Measurements from ENCODE around the gene UBE2O. TPM values are rescaled to one million over a fixed set of nuclear protein-coding genes. Genes with fewer than 3 reads are reported as not detected.

UBE2O gene
- total RNA-seq, 2 donors from 2014 or later = 17.1 to 30.3 TPM

DNA sequence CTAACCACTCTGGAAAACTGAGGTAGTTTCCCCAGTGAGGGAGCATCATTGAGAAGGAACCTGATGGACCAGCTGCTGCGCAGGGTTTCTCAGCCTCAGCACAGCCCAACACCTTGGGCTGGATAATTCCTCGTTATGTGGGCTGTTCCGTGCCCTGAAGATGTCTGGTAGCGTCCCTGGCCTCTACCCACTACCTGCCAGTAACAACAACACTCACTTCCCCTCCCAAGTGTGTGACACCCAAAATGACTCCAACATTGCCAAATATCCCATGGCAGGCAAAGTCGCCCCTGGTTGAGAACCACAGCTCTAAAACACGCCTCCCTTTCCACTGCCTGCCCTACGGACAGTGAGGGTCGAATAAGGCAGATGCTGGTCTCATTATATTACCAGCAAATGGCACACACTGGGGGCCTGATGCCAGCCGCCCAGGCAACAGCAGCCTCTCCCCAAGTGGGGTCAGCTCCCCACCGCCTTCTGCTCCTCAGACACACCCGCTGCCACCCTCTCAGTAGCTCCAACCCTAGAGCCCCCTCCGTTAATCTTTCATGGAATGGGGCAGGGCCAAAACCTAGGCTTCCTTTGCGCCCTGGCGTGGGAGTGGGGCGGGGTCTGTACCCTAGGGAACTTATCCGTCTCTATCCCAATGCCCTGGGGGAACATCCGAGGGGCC, 47.3 kb upstream of the UBE2O start:
- peak in 1 of 4 donors; percentile 30 for DNase-seq

DNA sequence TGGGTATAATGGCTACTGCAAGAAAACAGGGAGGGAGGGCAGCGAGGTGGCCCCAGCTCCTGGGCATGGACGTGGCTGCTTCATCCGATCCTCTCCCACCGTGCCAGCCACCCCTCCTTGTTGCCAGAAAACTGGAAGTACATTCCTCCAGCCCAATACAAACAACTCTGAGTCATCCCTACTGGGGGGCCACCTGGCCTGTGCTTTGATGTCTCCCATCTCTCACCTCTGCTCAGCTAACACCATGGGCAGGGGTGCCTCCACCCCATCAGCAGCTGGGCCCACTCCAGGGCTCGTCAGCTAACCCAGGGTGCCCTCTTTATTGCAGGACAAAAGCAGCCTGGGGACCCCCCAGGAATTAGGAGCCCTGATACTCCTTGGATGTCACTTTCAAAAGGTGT, 46.3 kb upstream of the UBE2O start:
- peak overlapping the region in 3 of 4 donors; percentile 85 to 96 (median 93) for H3K27ac ChIP-seq
- peak in 3 of 4 donors; percentile 39 to 56 (median 52) for DNase-seq
- 36 to 54% methylated on average over 4 to 5 of the region's 5 CpGs for WGBS, 2 donors
- no peaks in the 10 kb centered on the region for H3K36me3 ChIP-seq (replicated peaks in 1 of 2; ENCODE audit: insufficient read depth in 1 of 2, low read depth in 2 of 2)
- H3K27me3 ChIP-seq = no peaks in the 10 kb centered on the region
- intact Hi-C loops (cut with DNase I) = no loop called here
- no peak overlapping the region for H3K4me3 ChIP-seq
- TF ChIP-seq POLR2A (IDR thresholded peaks at IDR 0.05) = peak in 2 of 3 donors; percentile 3 to 5
- TF ChIP-seq, protein P1, sequence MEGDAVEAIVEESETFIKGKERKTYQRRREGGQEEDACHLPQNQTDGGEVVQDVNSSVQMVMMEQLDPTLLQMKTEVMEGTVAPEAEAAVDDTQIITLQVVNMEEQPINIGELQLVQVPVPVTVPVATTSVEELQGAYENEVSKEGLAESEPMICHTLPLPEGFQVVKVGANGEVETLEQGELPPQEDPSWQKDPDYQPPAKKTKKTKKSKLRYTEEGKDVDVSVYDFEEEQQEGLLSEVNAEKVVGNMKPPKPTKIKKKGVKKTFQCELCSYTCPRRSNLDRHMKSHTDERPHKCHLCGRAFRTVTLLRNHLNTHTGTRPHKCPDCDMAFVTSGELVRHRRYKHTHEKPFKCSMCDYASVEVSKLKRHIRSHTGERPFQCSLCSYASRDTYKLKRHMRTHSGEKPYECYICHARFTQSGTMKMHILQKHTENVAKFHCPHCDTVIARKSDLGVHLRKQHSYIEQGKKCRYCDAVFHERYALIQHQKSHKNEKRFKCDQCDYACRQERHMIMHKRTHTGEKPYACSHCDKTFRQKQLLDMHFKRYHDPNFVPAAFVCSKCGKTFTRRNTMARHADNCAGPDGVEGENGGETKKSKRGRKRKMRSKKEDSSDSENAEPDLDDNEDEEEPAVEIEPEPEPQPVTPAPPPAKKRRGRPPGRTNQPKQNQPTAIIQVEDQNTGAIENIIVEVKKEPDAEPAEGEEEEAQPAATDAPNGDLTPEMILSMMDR (IDR thresholded peaks at IDR 0.05) = no peak
- ATAC-seq = no peak
- H3K9me3 ChIP-seq = no peaks in the 10 kb centered on the region
- H3K4me1 ChIP-seq = peaks cover 70% of the 10 kb centered on the region

More for the DNA sequence above, 47.3 kb upstream of the UBE2O start:
- H3K27ac ChIP-seq = peak overlapping the region; percentile 76 to 96 (median 89)
- H3K9me3 ChIP-seq = no peaks in the 10 kb centered on the region
- intact Hi-C loops (cut with DNase I) = no loop called here
- peak overlapping the region; percentile 41 to 70 for H3K4me3 ChIP-seq
- no peak for ATAC-seq
- no peaks in the 10 kb centered on the region for H3K27me3 ChIP-seq
- WGBS, 2 donors = 17 to 18% methylated on average over 10 to 17 of the region's 17 CpGs
- H3K4me1 ChIP-seq = peaks cover 67% of the 10 kb centered on the region
- TF ChIP-seq, protein P1 (IDR thresholded peaks at IDR 0.05) = no peak
- peak in 2 of 3 donors; percentile 17 to 27 for TF ChIP-seq POLR2A (IDR thresholded peaks at IDR 0.05)
- no peaks in the 10 kb centered on the region for H3K36me3 ChIP-seq (replicated peaks in 1 of 2; ENCODE audit: insufficient read depth in 1 of 2, low read depth in 2 of 2)

DNA sequence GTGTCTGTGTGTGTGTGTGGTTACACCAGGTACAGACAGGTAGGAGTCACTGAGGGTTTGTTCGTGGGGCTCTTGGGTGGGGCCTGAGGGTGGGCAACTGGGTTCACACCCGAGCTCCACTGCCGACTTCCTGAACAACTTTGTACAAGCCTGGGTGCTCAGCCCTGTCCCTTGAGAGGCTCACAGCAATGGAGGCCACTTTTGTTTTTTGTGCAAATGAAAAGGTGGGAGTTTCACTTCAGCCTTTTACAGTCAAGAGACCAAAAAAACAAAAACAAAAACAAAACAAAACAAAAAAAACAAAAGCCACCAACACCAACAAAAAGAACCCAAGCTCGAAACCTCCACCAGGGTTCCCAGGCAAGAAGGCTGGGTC, 45.9 kb upstream of the UBE2O start:
- DNase-seq = no peak
- Histone ChIP-seq H3K4me1 (peaks cover 74% of the 10 kb centered on the region), H3K36me3 (replicated peaks in 1 of 2; ENCODE audit: insufficient read depth in 1 of 2, low read depth in 2 of 2) (no peaks in the 10 kb centered on the region), H3K4me3 (no peak overlapping the region), H3K9me3 (no peaks in the 10 kb centered on the region), H3K27me3 (no peaks in the 10 kb centered on the region), H3K27ac (peak overlapping the region; percentile 76 to 96 (median 89))
- no peak for TF ChIP-seq POLR2A (IDR thresholded peaks at IDR 0.05)
- TF ChIP-seq, protein P1 (IDR thresholded peaks at IDR 0.05) = no peak
- no peak for ATAC-seq
- intact Hi-C loops (cut with DNase I) = no loop called here
- WGBS, 2 donors = 44 to 48% methylated on average over 4 of the region's 4 CpGs

GRCh38 chr17:76497979-76498875, 45.3 kb upstream of the UBE2O start:
- Histone ChIP-seq H3K9me3 (no peaks in the 10 kb centered on the region), H3K36me3 (replicated peaks in 1 of 2; ENCODE audit: insufficient read depth in 1 of 2, low read depth in 2 of 2) (no peaks in the 10 kb centered on the region), H3K27me3 (no peaks in the 10 kb centered on the region), H3K4me1 (peaks cover 78% of the 10 kb centered on the region), H3K27ac (peak overlapping the region; percentile 76 to 96 (median 89)), H3K4me3 (no peak overlapping the region)
- intact Hi-C loops (cut with DNase I) = no loop called here
- DNase-seq (peak; percentile 81 to 92 (median 90)), ATAC-seq (peak; percentile 49)
- WGBS, 2 donors = 14 to 30% methylated on average over 2 to 31 of the region's 31 CpGs
- TF ChIP-seq POLR2A (IDR thresholded peaks at IDR 0.05) = peak; percentile 46 to 84 (median 74)
- TF ChIP-seq, protein P1 (IDR thresholded peaks at IDR 0.05) = peak in 1 of 7 experiments; percentile 7

All from body of pancreas (tissue), 4 donors.